Ovary (tissue), 3 donors: ENCODE results near the gene PKNOX1.

Experiments used
- CTCF ChIP-seq, 3 donors: fragments of 450-650 bp in 2 of 3; fragments of 200-600 bp in 1 of 3; IDR thresholded peaks; one replicate each; pipeline versions ENCODE4 v1.5.1 to v1.8.0; 2016 to 2022; ENCODE audit warnings: antibody characterized with exemption in 3 of 3, mild to moderate bottlenecking in 1 of 3
- EP300 ChIP-seq: sonication (generic); formaldehyde crosslinking; IDR thresholded peaks from one replicate; pipeline ENCODE4 v1.6.1; 2017; ENCODE audit warnings: antibody characterized with exemption
- POLR2A ChIP-seq: fragments of 450-650 bp; IDR thresholded peaks from one replicate; pipeline ENCODE4 v1.6.1; 2017; ENCODE audit warnings: antibody characterized with exemption, mild to moderate bottlenecking, moderate library complexity
- donor health status: DM: no; HTN: no; CAD: no.

GRCh38 chr21:42981862-42982261 lies 7.5 kb downstream of the PKNOX1 start:
- TF ChIP-seq CTCF (IDR thresholded peaks at IDR 0.05) = no peak
- TF ChIP-seq EP300 = no peak
- TF ChIP-seq POLR2A = no peak
